WI38 (cell line): ENCODE results near the gene TIMM10B.

Experiments used
- H3K4me3 ChIP-seq: 2 replicates; pipeline ENCODE4 v1.5.1; 2011; ENCODE audit warnings: low read depth, mild to moderate bottlenecking, control low read depth, low read length
- TF ChIP-seq, protein P1 (sequence below): IDR thresholded peaks from 2 replicates; pipeline ENCODE4 v1.5.1; 2012; ENCODE audit warnings: low read depth, mild to moderate bottlenecking, control low read depth, low read length

Gene TIMM10B

DNA sequence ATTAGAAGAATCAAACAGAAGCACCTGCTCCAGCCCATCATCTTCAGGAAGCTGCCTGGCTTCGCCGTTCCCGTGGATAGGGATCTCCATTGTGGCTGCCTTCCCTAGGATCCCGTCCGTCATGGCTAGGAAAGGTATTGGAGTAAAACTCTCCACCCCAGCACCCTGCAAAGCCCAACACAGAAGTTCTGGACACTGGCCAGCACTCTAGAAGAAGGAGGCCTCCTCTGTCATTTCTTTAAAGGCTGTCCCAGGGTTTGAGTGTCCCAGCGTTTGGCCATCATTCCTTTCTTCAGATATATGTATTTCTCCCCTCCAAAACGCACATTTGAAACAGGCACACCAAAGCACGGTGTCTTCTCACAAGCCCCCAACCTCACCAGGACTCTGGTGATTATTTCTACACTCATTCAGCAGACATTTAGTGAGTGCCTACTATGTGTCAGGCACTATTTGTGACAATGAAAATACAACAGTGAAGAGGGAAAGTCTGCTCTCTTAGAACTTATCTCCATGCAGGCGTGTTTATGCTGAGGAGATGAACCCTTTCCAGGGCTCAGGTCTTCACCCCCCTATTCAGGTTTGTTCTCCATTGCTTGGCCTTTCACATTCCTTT is 894 bp upstream of the TIMM10B start:
- TF ChIP-seq, protein P1, sequence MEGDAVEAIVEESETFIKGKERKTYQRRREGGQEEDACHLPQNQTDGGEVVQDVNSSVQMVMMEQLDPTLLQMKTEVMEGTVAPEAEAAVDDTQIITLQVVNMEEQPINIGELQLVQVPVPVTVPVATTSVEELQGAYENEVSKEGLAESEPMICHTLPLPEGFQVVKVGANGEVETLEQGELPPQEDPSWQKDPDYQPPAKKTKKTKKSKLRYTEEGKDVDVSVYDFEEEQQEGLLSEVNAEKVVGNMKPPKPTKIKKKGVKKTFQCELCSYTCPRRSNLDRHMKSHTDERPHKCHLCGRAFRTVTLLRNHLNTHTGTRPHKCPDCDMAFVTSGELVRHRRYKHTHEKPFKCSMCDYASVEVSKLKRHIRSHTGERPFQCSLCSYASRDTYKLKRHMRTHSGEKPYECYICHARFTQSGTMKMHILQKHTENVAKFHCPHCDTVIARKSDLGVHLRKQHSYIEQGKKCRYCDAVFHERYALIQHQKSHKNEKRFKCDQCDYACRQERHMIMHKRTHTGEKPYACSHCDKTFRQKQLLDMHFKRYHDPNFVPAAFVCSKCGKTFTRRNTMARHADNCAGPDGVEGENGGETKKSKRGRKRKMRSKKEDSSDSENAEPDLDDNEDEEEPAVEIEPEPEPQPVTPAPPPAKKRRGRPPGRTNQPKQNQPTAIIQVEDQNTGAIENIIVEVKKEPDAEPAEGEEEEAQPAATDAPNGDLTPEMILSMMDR: no peak
- H3K4me3 ChIP-seq: peak overlapping the region; percentile 80

DNA sequence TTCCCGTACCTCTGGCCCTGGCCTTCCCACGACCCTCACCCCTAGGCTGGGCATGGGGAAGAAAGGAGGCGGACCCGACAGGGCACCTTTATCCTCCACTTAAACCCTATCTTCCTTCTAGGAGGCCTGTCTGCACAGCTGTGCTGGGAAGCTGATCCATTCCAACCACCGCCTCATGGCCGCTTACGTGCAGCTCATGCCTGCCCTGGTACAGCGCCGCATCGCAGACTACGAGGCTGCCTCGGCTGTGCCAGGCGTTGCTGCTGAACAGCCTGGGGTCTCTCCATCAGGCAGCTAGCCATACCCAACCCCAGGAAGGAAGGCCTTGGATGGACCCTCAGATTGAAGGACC is 599 bp downstream of the TIMM10B start:
- TF ChIP-seq, protein P1: no peak

GRCh38 chr11:6482441-6482840 is 1.1 kb downstream of the TIMM10B start:
- TF ChIP-seq, protein P1: no peak
- H3K4me3 ChIP-seq: peak overlapping the region; percentile 80

More for the DNA sequence above, 599 bp downstream of the TIMM10B start:
- peak overlapping the region; percentile 80 for H3K4me3 ChIP-seq

GRCh38 chr11:6483015-6483414 is 1.7 kb downstream of the TIMM10B start:
- no peak overlapping the region for H3K4me3 ChIP-seq
- TF ChIP-seq, protein P1: no peak

GRCh38 chr11:6485661-6486060 is 4.4 kb downstream of the TIMM10B start:
- H3K4me3 ChIP-seq: no peak overlapping the region
- TF ChIP-seq, protein P1: no peak

- TF ChIP-seq, protein P1: no peak
- no peak overlapping the region for H3K4me3 ChIP-seq
Observed at GRCh38 chr11:6486256-6486655, 5.0 kb downstream of the TIMM10B start.

DNA sequence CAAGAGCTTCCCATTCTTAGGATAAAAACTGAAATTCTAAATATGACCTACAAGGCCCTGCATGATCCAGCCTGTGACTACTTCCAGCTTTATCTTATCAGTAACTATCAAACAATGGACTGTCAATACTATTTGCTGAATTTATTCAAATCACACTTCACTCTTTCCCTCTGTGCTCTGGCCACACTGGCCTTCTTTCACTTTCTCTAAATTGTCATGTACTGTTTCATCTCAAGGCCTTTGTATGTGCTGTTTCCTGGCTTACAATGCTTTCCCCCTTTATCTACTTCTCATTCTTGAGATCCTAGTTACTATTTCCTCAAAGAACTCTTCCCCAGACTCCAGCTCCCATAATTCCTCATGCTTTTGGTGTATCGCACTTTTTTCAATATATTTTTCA is 5.6 kb downstream of the TIMM10B start:
- H3K4me3 ChIP-seq: no peak overlapping the region
- TF ChIP-seq, protein P1: no peak
